NCI-H128 (cell line): Measurements from ENCODE around the gene LY6G6D.

ENCODE experiments used
- DNase-seq: peaks from one replicate; lab custom pipeline; 2025; ENCODE audit not compliant: unreplicated experiment; lab: John Stamatoyannopoulos, UW

LY6G6D gene

DNA sequence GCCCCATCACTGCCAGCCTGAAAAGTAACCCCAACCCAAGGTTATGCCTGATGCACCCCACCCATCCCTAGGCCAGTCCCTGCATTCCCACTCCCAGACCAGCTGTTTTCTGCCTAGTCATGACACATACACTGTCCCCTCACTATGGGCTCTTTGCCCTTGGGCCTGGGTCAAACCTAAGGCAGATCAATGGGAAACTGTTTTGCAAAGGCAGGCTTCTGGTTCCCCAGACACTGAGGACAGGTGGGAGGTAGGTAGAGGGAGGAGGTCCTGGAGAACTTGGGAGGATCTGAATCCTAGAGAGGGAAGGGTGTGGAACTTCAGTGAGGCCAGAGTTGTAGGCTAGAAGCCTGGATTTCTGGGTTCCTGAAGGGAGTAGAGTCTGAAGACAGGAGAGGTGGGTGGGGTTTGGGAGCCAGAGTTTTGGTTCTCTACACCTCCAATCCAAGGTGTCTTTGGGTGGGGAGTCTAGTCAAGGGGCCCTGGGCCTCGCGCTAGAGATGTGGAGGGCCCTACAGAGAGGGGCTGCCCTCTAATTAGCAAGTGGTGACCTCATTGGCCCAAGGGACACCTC, 19.2 kb downstream of the LY6G6D start:
- DNase-seq = no peak

- DNase-seq = no peak
Observed at GRCh38 chr6:31734821-31735406, 19.8 kb downstream of the LY6G6D start.

- DNase-seq = peak; percentile 54
Observed at GRCh38 chr6:31736021-31736767, 21.0 kb downstream of the LY6G6D start, which contains the start of gene CLIC1. CLIC1 (minus strand) TSS chr6:31736530; CDS start chr6:31736300, 230 bp downstream.

DNA sequence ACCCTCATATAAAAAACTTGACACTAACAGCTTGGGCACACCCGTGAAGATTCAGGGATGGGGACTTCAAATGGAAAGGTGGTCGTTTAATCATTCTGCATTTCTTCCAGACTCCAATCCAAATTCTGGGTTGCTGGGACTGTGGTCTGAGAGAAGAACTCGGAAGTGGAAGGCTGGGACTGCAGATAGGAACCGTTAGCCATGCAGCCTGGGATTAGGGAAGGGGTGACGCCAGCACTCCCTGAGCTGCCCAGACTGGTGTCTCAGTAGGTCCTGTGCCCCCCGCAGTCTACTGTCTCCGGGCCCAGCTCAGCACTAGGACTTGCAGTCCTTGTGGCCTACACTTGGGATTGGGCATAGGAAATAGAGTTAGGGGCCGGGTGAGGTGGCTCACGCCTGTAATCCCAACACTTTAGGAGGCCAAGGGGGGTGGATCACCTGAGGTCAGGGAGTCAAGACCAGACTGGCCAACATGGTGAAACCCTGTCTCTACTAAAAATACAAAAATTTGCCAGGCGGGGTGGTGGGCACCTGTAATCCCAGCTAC, 21.7 kb downstream of the LY6G6D start:
- no peak for DNase-seq

DNA sequence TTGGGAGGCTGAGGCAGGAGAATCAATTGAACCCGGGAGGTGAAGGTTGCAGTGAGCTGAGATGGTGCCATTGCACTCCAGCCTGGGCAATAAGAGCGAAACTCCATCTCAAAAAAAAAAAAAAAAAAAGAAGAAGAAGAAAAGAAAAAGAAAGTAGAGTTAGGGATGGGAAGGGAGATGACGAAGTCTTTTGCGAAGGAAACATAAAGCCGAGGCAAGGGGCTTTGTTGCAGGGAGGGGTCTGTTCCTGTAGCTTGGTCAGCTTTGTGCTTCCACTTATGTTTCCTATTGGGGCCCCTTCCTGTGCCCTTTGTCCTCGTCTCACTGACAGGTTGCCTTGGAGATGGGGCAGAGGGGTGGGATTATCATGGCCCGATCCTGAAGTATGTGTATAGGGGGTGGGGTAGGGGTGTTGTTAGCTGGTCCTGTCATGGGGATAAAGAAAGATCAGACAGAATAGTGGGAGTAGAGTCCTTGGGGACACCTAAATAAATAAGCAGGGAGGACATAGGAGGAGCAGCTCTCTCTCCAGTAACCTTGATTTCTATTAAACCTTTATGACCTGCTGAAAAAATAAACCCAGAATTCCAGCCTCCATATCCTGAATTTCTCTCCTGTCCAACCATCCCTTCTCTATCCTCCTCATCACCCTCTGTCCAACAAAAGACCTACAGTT, 22.3 kb downstream of the LY6G6D start:
- no peak for DNase-seq

DNA sequence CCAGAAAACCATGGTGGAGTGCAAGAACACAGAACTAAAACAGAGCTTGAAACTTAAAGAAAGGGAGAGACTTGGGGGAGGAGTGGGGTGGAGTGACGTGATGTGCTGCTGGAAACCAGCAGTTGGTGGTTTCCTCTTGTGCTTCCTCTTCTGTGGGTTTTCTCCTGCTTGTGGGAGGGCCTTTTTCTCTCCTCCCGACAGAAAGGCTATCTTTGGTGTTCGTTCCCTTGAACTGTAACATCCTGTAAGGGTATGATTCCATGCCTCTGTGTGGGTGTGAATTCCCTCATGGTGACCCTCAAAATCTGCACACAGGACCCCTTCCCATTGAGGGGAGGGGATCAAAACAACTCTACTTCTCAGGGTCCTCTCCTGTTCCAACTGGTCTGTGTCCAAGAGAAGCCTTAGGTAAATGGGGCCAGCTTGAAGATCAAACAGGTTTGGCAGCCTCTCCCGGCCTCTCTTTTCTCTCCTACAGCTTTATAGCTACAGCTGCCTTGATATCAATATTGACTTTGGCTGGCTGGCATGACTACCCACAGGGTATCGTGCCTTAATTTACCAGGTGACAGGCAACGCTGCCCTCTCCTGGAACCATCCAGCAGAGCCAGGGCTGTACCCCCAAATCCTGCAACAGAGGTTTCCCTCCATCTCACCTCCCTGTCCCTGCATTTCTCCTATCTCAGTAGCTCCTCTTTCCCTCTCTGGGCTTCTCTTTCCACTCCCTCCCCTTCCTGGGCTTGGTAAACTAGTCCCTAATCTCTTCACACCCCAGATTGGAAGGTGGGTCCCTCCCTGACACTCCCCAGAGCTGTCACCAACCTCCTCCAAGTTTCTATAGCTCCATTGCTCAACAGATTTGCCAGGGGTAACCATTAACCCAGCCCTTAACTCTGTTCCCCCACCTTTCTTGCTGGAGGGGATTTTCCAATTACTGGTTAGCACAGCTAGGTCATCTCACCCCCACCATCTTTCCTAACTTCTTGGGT, 23.1 kb downstream of the LY6G6D start:
- DNase-seq = no peak

DNA sequence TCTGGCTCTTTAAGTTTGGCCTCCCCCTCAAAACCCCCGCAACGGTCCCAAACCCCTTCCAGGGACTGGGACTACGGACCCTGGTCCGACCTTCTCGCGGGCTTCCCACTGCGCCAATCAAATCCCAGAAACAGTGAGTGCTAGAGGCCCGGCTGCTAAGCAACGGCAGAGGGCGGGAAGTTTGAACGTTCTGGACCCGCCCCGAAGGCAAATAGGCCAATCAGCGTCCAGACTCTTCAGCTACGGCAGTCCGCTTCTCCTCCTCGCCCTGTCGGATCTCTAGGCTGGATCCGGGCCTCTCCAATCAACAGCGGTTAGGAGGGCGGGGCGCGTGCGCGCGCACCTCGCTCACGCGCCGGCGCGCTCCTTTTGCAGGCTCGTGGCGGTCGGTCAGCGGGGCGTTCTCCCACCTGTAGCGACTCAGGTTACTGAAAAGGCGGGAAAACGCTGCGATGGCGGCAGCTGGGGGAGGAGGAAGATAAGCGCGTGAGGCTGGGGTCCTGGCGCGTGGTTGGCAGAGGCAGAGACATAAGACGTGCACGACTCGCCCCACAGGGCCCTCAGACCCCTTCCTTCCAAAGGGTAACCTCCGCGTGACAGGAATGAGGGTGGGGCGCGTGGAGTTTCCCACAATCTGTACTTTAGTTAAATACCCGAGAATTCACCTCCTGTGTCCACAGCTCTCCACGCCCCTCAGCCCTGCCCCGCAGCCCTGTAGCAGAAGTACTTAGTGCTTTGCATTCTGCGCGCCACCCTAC, 24.7 kb downstream of the LY6G6D start, which contains the start of gene MSH5:
MSH5 (plus strand) TSS at position 367 of the 758 bp plus-strand sequence. CDS start 462 bp downstream, outside the sequence.
- DNase-seq = peak; percentile 96

GRCh38 chr6:31740397-31741223, 25.5 kb downstream of the LY6G6D start:
- DNase-seq = no peak

- DNase-seq = no peak
Observed at GRCh38 chr6:31741815-31742214, 26.7 kb downstream of the LY6G6D start.

GRCh38 chr6:31742894-31743293, 27.7 kb downstream of the LY6G6D start:
- no peak for DNase-seq

GRCh38 chr6:31744422-31744821, 29.3 kb downstream of the LY6G6D start:
- no peak for DNase-seq

- no peak for DNase-seq
Observed at GRCh38 chr6:31749301-31750036, 34.3 kb downstream of the LY6G6D start.

DNA sequence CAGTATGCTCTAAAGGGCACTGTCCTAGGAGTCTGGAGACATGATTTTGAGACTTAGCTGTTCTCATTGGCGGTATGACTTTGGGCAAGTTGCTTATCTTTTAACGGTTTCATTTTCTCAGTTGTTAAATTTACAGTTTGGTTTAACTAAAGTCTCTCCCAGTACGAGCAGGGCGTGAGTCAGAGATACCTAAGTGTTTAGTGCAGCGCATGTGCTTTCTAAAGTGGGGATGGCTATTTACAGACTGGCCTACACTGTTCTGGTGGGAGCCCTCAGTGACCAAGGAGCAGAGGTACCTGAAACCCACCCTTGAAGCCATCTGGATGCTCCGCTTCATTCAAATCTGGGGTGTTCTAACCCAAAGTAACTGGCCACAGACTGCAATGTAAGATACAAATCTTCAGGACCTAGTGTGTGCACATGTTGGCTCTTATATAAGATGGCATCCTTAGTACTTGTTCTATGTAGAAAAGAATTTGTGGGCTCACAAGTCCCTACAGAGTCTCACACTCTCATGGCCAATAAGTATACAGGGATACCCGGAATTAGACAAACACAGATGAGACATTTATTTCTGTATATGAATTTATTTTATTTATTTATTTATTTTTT, 35.4 kb downstream of the LY6G6D start:
- no peak for DNase-seq

DNA sequence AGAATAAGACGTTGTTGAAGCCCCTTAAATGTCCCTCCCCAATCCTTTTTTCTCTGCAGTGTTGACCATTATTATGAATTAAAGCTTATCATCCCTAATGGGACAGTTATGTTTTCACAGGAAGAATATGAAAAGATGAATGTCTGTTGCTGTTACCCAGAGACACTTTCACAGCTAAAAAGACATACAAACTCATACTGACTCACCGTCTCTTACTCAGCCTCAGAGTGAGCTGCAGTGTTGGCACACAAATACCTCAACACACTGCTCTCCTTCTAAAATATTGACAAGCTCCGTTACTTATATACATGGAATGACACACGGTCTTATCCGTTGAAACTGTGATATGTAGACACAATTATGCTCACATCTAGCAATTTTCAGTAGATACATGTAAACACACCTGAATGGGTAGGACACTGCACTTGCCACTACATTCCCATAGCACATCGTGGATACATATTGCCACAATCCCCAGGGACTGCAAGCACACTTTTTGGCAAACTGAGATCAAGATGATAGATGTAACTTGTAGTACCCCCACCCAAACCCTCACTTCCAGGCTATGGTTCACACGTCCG, 37.7 kb downstream of the LY6G6D start:
- no peak for DNase-seq

- no peak for DNase-seq
Observed at GRCh38 chr6:31758281-31758680, 43.1 kb downstream of the LY6G6D start.

GRCh38 chr6:31760790-31761189, 45.6 kb downstream of the LY6G6D start:
- no peak for DNase-seq

DNA sequence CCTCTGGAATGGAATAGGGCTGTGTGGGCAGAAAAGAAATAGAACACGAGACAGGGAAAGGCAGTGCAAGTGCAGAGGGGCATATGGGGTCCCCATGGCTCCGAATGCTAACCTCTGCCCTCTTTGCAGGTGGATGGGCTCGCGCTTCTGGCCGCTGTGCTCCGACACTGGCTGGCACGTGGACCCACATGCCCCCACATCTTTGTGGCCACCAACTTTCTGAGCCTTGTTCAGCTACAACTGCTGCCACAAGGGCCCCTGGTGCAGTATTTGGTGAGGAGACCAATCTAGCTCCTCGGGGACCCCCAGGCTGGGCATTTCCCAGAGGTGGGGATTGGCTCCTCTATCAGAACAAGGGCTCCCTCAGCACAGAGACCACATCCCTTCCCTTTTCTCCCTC, 46.2 kb downstream of the LY6G6D start:
- DNase-seq = no peak
